H7 (cell line): ENCODE results near the gene FKBP11. TPM values are rescaled to one million over a fixed set of nuclear protein-coding genes. Genes with fewer than 3 reads are reported as not detected.

Experiments used
- DNase-seq: peaks from one replicate; pipeline ENCODE4 v3.0.0; 2012
- H3K27me3 ChIP-seq: 2 replicates; pipeline ENCODE4 v1.6.0; 2011; ENCODE audit warnings: mild to moderate bottlenecking, low read length; ENCODE audit not compliant: control insufficient read depth, insufficient read depth
- H3K36me3 ChIP-seq: replicated peaks from 2 replicates; pipeline ENCODE4 v1.5.1; 2011; ENCODE audit warnings: low read length; ENCODE audit not compliant: control insufficient read depth, insufficient read depth
- H3K4me3 ChIP-seq: 2 replicates; pipeline ENCODE4 v1.5.1; 2011; ENCODE audit warnings: low read depth, mild to moderate bottlenecking, control low read depth, low read length, moderate library complexity; ENCODE audit not compliant: insufficient read depth
- total RNA-seq: library from RNA; depleted of rRNA; stranded (reverse); fragments of >200 nt; shearing (Covaris generic); gene quantifications from 2 replicates; pipeline ENCODE4 v1.2.3, GENCODE V29; 2014

The FKBP11 gene
- total RNA-seq, 1 experiment from 2014 or later = 16.5 TPM

- no peaks in the 10 kb centered on the region; the same call in 1 of the 2 replicates for H3K27me3 ChIP-seq
- DNase-seq = peak; percentile 82
- H3K36me3 ChIP-seq = no peaks in the 10 kb centered on the region
- H3K4me3 ChIP-seq = peak overlapping the region; percentile 28; the same call in 1 of the 2 replicates
These were observed 21.3 kb downstream of the FKBP11 start for GRCh38 chr12:48903982-48904411.

- H3K4me3 ChIP-seq = no peak overlapping the region
- no peaks in the 10 kb centered on the region for H3K36me3 ChIP-seq
- no peaks in the 10 kb centered on the region; the same call in 1 of the 2 replicates for H3K27me3 ChIP-seq
- no peak for DNase-seq
These were observed 21.8 kb downstream of the FKBP11 start for GRCh38 chr12:48903363-48903981.

GRCh38 chr12:48901278-48901677 lies 24.0 kb downstream of the FKBP11 start:
- no peaks in the 10 kb centered on the region; the same call in 1 of the 2 replicates for H3K27me3 ChIP-seq
- no peak overlapping the region for H3K4me3 ChIP-seq
- no peak for DNase-seq
- no peaks in the 10 kb centered on the region for H3K36me3 ChIP-seq

- Histone ChIP-seq H3K36me3 (no peaks in the 10 kb centered on the region), H3K4me3 (no peak overlapping the region), H3K27me3 (no peaks in the 10 kb centered on the region; the same call in 1 of the 2 replicates)
- DNase-seq = no peak
These were observed 25.6 kb downstream of the FKBP11 start for GRCh38 chr12:48899651-48900050.

- DNase-seq = no peak
- Histone ChIP-seq H3K27me3 (peaks cover 4% of the 10 kb centered on the region), H3K4me3 (no peak overlapping the region), H3K36me3 (no peaks in the 10 kb centered on the region)
These were observed 31.0 kb downstream of the FKBP11 start for GRCh38 chr12:48894271-48894670.

- no peaks in the 10 kb centered on the region for H3K36me3 ChIP-seq
- peaks cover 4% of the 10 kb centered on the region for H3K27me3 ChIP-seq
- peak overlapping the region; percentile 55 for H3K4me3 ChIP-seq
- DNase-seq = peak; percentile 90
These were observed 34.5 kb downstream of the FKBP11 start for GRCh38 chr12:48890657-48891418.

GRCh38 chr12:48889679-48890078 lies 35.6 kb downstream of the FKBP11 start:
- H3K36me3 ChIP-seq = no peaks in the 10 kb centered on the region
- no peak for DNase-seq
- peaks cover 4% of the 10 kb centered on the region for H3K27me3 ChIP-seq
- H3K4me3 ChIP-seq = no peak overlapping the region

- Histone ChIP-seq H3K27me3 (no peaks in the 10 kb centered on the region; the same call in 1 of the 2 replicates), H3K36me3 (no peaks in the 10 kb centered on the region), H3K4me3 (no peak overlapping the region)
- DNase-seq = peak; percentile 54
These were observed 41.8 kb downstream of the FKBP11 start for GRCh38 chr12:48883305-48884161.

GRCh38 chr12:48882972-48883304 lies 42.4 kb downstream of the FKBP11 start:
- no peak for DNase-seq
- Histone ChIP-seq H3K27me3 (no peaks in the 10 kb centered on the region; the same call in 1 of the 2 replicates), H3K36me3 (no peaks in the 10 kb centered on the region), H3K4me3 (no peak overlapping the region)

GRCh38 chr12:48882315-48882687 lies 43.0 kb downstream of the FKBP11 start:
- DNase-seq = peak; percentile 26
- H3K36me3 ChIP-seq = no peaks in the 10 kb centered on the region
- H3K4me3 ChIP-seq = peak overlapping the region; percentile 22; the same call in 1 of the 2 replicates
- H3K27me3 ChIP-seq = no peaks in the 10 kb centered on the region; the same call in 1 of the 2 replicates

- Histone ChIP-seq H3K27me3 (no peaks in the 10 kb centered on the region; the same call in 1 of the 2 replicates), H3K4me3 (peak overlapping the region; percentile 22; the same call in 1 of the 2 replicates)
These were observed 43.5 kb downstream of the FKBP11 start for GRCh38 chr12:48881686-48882314.

GRCh38 chr12:48880647-48881046 lies 44.6 kb downstream of the FKBP11 start:
- Histone ChIP-seq H3K4me3 (no peak overlapping the region), H3K27me3 (no peaks in the 10 kb centered on the region; the same call in 1 of the 2 replicates), H3K36me3 (no peaks in the 10 kb centered on the region)
- DNase-seq = no peak

More at GRCh38 chr12:48881686-48882314, 43.5 kb downstream of the FKBP11 start:
- DNase-seq = no peak
- no peaks in the 10 kb centered on the region for H3K36me3 ChIP-seq

GRCh38 chr12:48878548-48878947 lies 46.7 kb downstream of the FKBP11 start:
- no peak for DNase-seq
- H3K36me3 ChIP-seq = no peaks in the 10 kb centered on the region
- no peak overlapping the region for H3K4me3 ChIP-seq
- no peaks in the 10 kb centered on the region; the same call in none of the 2 replicates for H3K27me3 ChIP-seq

GRCh38 chr12:48875944-48876515 lies 49.3 kb downstream of the FKBP11 start:
- DNase-seq = no peak
- H3K27me3 ChIP-seq = no peaks in the 10 kb centered on the region; the same call in 1 of the 2 replicates
- H3K4me3 ChIP-seq = no peak overlapping the region
- no peaks in the 10 kb centered on the region for H3K36me3 ChIP-seq
